Fibroblast of mammary gland (primary cell): Measurements from ENCODE around the gene ZNF783.

Source experiments
- DNase-seq: peaks from one replicate; pipeline ENCODE4 v3.0.0-alpha.2; 2010; ENCODE audit warnings: low read depth
- H3K4me3 ChIP-seq: 2 replicates; pipeline ENCODE4 v1.5.1; 2011; ENCODE audit warnings: low read depth, mild to moderate bottlenecking, low read length, moderate library complexity; ENCODE audit not compliant: control insufficient read depth
- CTCF ChIP-seq: conservative IDR thresholded peaks from 2 replicates; pipeline ENCODE4 v1.5.1; 2011; ENCODE audit warnings: low read depth, low read length, inconsistent platforms; ENCODE audit not compliant: control insufficient read depth, insufficient read depth

Gene ZNF783

GRCh38 chr7:149280661-149281507 is 18.9 kb downstream of the ZNF783 start:
- no peak for TF ChIP-seq CTCF
- no peak for DNase-seq
- H3K4me3 ChIP-seq: no peak overlapping the region

- H3K4me3 ChIP-seq: no peak overlapping the region
- no peak for TF ChIP-seq CTCF
- no peak for DNase-seq
These were observed 19.7 kb downstream of the ZNF783 start for GRCh38 chr7:149281508-149282330.

- no peak overlapping the region for H3K4me3 ChIP-seq
- DNase-seq: no peak
- no peak for TF ChIP-seq CTCF
These were observed 20.3 kb downstream of the ZNF783 start for GRCh38 chr7:149282331-149282655.

- no peak for DNase-seq
- no peak overlapping the region for H3K4me3 ChIP-seq
- no peak for TF ChIP-seq CTCF
These were observed 21.3 kb downstream of the ZNF783 start for GRCh38 chr7:149283321-149283720.

GRCh38 chr7:149284343-149284742 is 22.3 kb downstream of the ZNF783 start:
- no peak for DNase-seq
- TF ChIP-seq CTCF: no peak
- H3K4me3 ChIP-seq: no peak overlapping the region

GRCh38 chr7:149284850-149285585 is 23.0 kb downstream of the ZNF783 start:
- peak overlapping the region; percentile 65 for H3K4me3 ChIP-seq
- no peak for TF ChIP-seq CTCF
- peak; percentile 81 for DNase-seq
